Inflammatory macrophage treated with lipopolysaccharide for 4 hours (primary cell): Measurements from ENCODE around the gene C1orf35.

Experiments
- DNase-seq: peaks from one replicate; pipeline ENCODE4 v3.0.0-alpha.2; 2020

Gene C1orf35

GRCh38 chr1:228142155-228142691 is 39.1 kb upstream of the C1orf35 start:
- DNase-seq = no peak

DNA sequence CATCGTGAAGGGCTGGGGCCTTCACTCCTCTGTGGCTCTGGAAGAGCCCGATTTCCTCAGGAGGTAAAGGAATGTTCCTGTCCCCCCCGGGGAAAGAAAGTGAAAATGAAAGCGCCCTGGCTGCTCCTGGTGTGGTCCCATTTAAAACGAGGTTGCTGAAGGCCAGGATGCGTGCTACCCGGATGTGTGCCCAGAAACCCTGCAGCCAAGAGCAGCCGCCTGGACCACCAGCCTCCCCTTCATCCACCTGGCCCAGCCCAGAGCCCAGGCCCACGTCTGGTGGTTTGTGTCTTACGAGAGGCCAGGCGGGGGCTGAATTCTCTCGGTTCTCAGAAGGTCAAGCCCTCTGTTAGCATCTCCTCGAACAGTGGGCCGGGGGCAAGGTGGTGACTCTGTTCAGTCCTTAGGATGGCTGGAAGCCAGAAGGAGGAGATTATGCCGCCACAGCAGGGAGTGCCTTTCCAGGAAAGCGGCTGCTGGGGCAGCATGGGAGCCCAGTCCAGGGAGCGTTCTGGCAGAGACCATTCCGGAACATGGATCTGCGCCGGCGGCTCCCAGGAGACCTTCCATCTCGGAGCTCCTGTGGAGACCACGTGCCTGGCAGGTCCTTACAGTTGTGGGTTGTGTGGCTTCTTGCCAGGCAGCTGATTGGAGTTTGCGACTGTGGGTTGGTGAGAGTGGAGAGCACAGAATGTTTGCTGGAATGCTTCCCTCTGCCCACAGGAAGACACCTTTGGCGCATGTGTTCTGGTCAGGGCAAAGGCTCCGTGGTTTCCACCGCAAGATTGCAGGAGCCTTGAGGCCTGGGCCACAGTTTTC is 38.3 kb upstream of the C1orf35 start:
- peak; percentile 54 for DNase-seq

DNA sequence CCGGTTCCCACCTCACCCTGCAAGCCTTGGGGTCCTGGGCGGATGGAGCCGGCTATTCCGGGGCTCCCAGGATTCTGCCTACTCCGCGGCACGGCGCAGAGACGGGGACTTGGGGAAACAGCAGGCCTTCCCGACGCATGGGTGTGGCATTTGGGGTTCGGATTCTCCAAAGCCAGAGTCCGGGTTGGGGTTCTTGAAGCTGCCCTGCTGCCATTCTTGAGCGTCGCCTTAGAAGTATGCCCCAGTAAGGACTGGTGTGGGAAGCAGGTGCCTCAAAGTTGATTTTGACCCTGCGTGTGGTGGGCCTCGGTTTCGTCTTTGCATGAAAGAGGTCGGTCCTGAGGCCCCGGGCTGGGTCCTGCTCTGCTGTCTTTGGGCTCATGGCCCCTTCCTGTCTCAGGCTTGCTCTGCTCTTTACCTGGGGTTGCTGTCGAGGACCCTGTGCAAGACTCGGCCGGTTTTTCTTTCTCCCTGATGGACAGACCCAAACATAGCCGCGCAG is 37.6 kb upstream of the C1orf35 start:
- DNase-seq = no peak

- DNase-seq = peak; percentile 100
Measured at GRCh38 chr1:228139931-228140723, 37.0 kb upstream of the C1orf35 start, which contains the start of gene GUK1. Gene GUK1 (plus strand): TSS chr1:228140279. CDS start chr1:228140303, 24 bp downstream.

DNA sequence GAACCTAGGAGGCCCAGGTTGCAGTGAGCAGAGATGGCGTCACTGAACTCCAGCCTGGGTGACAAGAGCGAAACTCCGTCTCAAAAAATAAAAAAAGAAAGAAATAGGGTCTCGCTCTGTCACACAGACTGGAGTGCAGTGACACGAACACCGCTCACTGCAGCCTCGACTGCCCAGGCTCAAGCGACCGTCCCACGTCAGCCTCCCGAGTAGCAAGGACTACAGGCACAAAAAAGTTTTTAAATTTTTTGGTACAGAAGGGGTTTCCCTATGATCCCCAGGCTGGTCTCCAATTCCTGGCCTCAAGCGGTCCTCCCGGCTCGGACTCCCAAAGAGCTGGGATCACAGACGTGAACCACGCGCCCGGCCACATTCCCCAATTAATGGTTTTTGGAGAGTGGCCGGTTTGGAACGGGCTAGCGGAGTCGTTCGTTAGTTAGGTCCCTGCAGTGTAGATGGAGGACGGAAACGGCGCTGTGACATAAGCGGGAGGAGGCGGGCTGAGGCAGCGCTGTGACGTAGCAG is 36.3 kb upstream of the C1orf35 start:
- no peak for DNase-seq

DNA sequence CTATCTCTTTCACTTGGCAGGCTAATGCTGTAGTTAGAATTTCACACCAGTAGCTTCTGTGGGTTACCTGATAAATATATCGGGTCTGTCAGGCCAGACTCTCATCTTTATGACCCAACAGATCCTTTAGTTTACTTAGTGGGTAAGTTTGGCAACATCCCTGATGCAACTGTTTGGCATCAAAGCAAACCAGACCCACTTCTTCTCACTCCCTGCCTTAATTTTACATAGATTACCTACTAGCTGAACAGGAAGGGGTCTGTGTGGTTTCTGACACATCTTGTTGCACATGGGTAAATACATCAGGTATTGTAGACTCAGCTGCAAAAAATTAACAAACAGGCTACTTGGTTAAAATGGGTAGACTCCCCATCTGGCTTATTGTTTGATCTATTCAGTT is 33.8 kb upstream of the C1orf35 start:
- DNase-seq = no peak

- DNase-seq = no peak
Measured at GRCh38 chr1:228134591-228134990, 31.5 kb upstream of the C1orf35 start.

- DNase-seq = no peak
Measured at GRCh38 chr1:228131766-228132165, 28.6 kb upstream of the C1orf35 start.

DNA sequence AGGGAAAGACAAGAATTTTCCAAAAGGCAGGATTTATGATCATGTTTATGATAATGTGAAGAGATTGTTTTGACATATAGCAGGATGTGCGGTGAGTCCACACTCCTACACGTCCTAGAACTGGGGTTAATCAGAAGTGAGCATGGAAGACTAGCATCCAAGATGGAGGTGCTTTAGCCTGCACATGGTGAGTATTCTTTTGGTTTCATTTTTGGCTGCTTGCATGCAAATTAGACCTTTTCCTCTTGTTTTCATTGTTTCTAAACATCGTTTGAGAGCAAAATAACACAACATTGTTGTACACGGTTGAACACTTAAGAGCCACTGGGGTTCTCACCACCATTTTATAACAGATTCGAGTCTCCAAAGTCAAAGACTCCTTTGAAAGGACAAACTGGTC is 22.1 kb upstream of the C1orf35 start:
- DNase-seq = no peak

DNA sequence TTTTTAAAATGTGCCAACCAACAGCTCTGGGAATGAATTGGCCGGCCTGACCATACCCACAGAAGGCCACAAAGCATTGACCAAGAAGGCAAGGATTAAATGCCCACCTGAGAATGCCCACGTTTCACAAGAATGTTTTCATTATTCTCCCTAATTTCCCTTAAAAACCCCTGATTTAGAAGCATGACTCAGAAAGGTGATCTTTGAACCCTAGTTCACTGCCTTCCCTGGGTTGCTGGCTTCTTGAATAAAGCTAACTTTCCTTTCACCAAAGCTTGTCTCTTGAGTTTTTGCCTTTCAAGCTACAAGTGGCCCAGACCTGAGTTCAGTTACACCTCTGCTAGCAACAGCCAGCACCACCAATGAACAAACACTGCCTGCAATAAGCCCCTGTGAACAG is 20.4 kb upstream of the C1orf35 start:
- DNase-seq = no peak

DNA sequence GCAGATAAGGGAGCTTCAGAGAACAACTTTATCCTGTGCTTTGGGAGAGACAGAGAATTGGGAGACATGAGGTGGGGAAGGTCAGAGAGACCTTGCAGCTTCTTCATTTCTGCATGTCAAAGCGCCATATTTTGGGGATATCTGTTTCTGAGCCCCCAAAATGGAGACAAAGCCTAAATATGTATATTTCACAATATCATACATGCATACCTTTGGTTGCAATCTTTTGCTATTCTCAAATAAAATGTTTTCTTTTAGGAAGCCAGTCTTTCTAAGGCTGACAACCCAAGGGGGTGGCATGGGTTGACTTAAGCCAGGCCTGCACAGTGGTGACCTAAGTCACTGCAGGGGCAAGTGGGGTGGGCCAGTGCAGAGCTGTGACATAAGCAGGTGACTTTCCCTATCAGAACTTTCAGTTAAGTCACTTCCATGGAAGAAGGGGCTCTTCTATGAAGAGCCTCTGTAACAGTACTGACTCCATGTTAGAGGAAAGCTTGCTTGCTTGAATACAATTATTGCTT is 19.9 kb upstream of the C1orf35 start:
- DNase-seq = no peak

- peak; percentile 23 for DNase-seq
Measured at GRCh38 chr1:228120857-228121489, 17.8 kb upstream of the C1orf35 start.

GRCh38 chr1:228120351-228120750 is 17.2 kb upstream of the C1orf35 start:
- DNase-seq = no peak

GRCh38 chr1:228118040-228118439 is 14.9 kb upstream of the C1orf35 start:
- no peak for DNase-seq

DNA sequence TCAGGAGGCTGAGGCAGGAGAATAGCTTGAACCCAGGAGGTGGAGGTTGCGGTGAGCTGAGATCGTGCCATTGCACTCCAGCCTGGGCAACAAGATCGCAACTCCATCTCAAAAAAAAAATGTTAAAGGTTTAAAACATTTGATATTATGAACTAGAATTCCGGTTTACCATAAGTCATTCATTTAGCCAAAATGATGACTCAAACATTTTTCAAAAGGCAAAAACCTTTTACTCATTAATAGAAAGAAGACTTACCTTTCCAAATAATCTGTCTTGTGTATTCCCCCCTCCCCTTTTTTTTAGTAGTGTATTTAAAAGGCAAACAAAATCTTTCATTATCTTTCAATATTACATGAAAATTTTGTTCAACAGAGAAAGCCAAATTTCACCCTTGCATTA is 14.2 kb upstream of the C1orf35 start:
- no peak for DNase-seq

DNA sequence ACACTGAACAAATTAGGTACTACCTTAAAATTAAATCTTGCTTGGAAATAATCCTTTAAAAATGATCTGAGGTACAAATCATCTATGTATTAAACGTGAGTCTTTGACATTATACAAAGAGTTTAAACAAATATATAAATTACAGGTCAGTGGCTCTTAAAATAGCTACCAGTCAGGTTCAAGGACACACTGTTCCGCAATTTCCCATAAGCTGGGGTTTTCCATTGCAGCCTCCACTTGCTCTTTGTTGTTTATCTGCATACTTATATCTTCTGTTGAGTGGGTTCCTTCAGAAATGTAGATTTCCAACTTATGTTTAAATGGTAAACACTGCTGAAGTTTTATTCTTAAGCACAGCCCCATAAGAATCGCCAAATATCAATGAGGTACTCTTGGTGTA is 11.7 kb upstream of the C1orf35 start:
- no peak for DNase-seq

GRCh38 chr1:228112617-228113016 is 9.5 kb upstream of the C1orf35 start:
- no peak for DNase-seq

- DNase-seq = no peak
Measured at GRCh38 chr1:228112167-228112566, 9.0 kb upstream of the C1orf35 start.

- DNase-seq = peak; percentile 45
Measured at GRCh38 chr1:228111315-228111714, 8.2 kb upstream of the C1orf35 start.

DNA sequence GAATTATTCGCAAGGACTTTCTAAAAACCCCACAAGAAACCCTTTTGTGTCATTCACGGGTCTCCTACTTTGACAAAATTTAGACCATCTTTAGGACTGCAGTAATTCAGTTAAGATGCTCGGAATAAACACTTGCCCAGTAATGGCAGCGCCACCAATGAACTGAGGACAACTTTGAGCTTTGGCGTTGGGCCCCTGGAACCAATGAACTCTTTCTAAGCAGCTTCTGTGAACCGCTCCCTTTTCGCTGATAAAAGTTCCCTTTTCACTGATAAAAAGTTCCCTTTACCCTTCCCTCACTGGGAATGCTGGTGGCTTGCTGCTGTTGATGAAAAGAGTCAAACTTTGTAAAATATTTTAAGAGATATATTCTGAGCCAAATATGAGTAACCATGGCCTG is 7.4 kb upstream of the C1orf35 start:
- no peak for DNase-seq

- no peak for DNase-seq
Measured at GRCh38 chr1:228109962-228110488, 6.9 kb upstream of the C1orf35 start.
